A549 (cell line): ENCODE data around the gene ZNF664. TPM values are rescaled to one million over a fixed set of nuclear protein-coding genes. Genes with fewer than 3 reads are reported as not detected.

ENCODE experiments used
- ATAC-seq, 2 experiments: fragments of 200-7000 bp in 1 of 2; fragments of >200 bp in 1 of 2; cut with Nextera tagmentation in 1 of 2; cut with Tn5 transposase in 1 of 2; 3 replicates each; pipeline versions ENCODE4 v1.8.0 to v1.9.1; 2018 to 2020; ENCODE audit warnings: mild to moderate bottlenecking in 1 of 2, moderate library complexity in 1 of 2
- CTCF ChIA-PET: fragments of 300-600 bp; sonication (Branson Sonifier 250); formaldehyde crosslinking; extraction: SDS; loops from one replicate; lab custom pipeline; 2021; ENCODE audit warnings: antibody characterized with exemption, inconsistent platforms; lab: Yijun Ruan, JAX
- POLR2A ChIA-PET: fragments of 350-600 bp; formaldehyde crosslinking; extraction: SDS; loops from one replicate; lab custom pipeline; 2021; ENCODE audit warnings: antibody characterized with exemption, inconsistent platforms; lab: Yijun Ruan, JAX
- DNase-seq, 2 experiments: peaks; one replicate each; pipeline versions ENCODE4 v3.0.0 to v3.0.0-alpha.2; 2011 to 2016; ENCODE audit warnings: low read depth in 1 of 2, low spot score in 1 of 2
- FAIRE-seq: peaks from 2 replicates; lab custom pipeline; 2011; peaks lifted over from hg19 to GRCh38; lab: Jason Lieb, UNC
- H3K27ac ChIP-seq, 2 experiments: fragments of >200 bp; sonication (Bioruptor Twin); formaldehyde crosslinking; 3 replicates each; pipeline ENCODE4 v1.5.1; 2016 to 2017
- H3K4me1 ChIP-seq: fragments of >200 bp; sonication (Bioruptor Twin); formaldehyde crosslinking; 3 replicates; pipeline ENCODE4 v1.6.1; 2016
- H3K4me2 ChIP-seq: fragments of >200 bp; sonication (Bioruptor Twin); formaldehyde crosslinking; 3 replicates; pipeline ENCODE4 v1.6.1; 2016
- H3K4me3 ChIP-seq: fragments of >200 bp; sonication (Bioruptor Twin); formaldehyde crosslinking; 3 replicates; pipeline ENCODE4 v1.5.1; 2016
- H3K9me3 ChIP-seq: fragments of >200 bp; sonication (Bioruptor Twin); formaldehyde crosslinking; 3 replicates; pipeline ENCODE4 v1.6.1; 2016
- ATOH8 ChIP-seq: fragments of 250-450 bp; sonication (Bioruptor Pico); IDR thresholded peaks from 2 replicates; pipeline ENCODE4 v1.5.0; 2020; ENCODE audit warnings: low read depth, mild to moderate bottlenecking, moderate library complexity
- BCL3 ChIP-seq: fragments of >200 bp; sonication (Bioruptor Twin); formaldehyde crosslinking; IDR thresholded peaks from 3 replicates; pipeline ENCODE4 v1.6.1; 2016
- BHLHE40 ChIP-seq: IDR thresholded peaks from 2 replicates; pipeline ENCODE4 v1.6.1; 2012; ENCODE audit warnings: low read depth, low read length, inconsistent platforms
- CBX8 ChIP-seq: fragments of 200-600 bp; sonication (generic); IDR thresholded peaks from 2 replicates; pipeline ENCODE4 v1.6.1; 2016
- CEBPB ChIP-seq, 2 experiments: fragments of >200 bp in 1 of 2; sonication (Bioruptor Twin) in 1 of 2; formaldehyde crosslinking in 1 of 2; IDR thresholded peaks; 2 replicates each; pipeline ENCODE4 v1.6.1; 2012 to 2016
- E2F6 ChIP-seq: IDR thresholded peaks from 2 replicates; pipeline ENCODE4 v1.6.1; 2012; ENCODE audit warnings: low read depth, borderline replicate concordance
- EHMT2 ChIP-seq: fragments of 200-600 bp; sonication (generic); IDR thresholded peaks from 2 replicates; pipeline ENCODE4 v1.6.1; 2016; ENCODE audit warnings: antibody characterized with exemption, low read depth, mild to moderate bottlenecking, moderate library complexity
- FOXS1 ChIP-seq: fragments of 250-450 bp; sonication (Bioruptor Pico); IDR thresholded peaks from 2 replicates; pipeline ENCODE4 v1.5.0; 2020; ENCODE audit warnings: mild to moderate bottlenecking, moderate library complexity
- GATA3 ChIP-seq: IDR thresholded peaks from 2 replicates; pipeline ENCODE4 v1.6.1; 2012; ENCODE audit warnings: borderline replicate concordance
- HDAC2 ChIP-seq: fragments of 200-600 bp; sonication (generic); IDR thresholded peaks from 2 replicates; pipeline ENCODE4 v1.6.1; 2016
- HES2 ChIP-seq: fragments of >200 bp; sonication (Bioruptor Twin); formaldehyde crosslinking; IDR thresholded peaks from 2 replicates; pipeline ENCODE4 v1.6.1; 2016
- HEYL ChIP-seq: fragments of 250-450 bp; sonication (Bioruptor Pico); IDR thresholded peaks from 2 replicates; pipeline ENCODE4 v1.8.0; 2021; ENCODE audit warnings: mild to moderate bottlenecking, moderate library complexity
- HOXA7 ChIP-seq: fragments of 250-450 bp; sonication (Bioruptor Pico); IDR thresholded peaks from 2 replicates; pipeline ENCODE4 v1.5.0; 2020; ENCODE audit warnings: mild to moderate bottlenecking, moderate library complexity
- HOXB13 ChIP-seq: fragments of 250-450 bp; sonication (Bioruptor Pico); IDR thresholded peaks from 2 replicates; pipeline ENCODE4 v1.5.0; 2020; ENCODE audit warnings: low read depth, mild to moderate bottlenecking, moderate library complexity
- HOXB5 ChIP-seq: fragments of 250-450 bp; sonication (Bioruptor Pico); IDR thresholded peaks from 2 replicates; pipeline ENCODE4 v1.5.0; 2020; ENCODE audit warnings: mild to moderate bottlenecking, moderate library complexity
- JUN ChIP-seq, 2 experiments: fragments of >200 bp; sonication (Bioruptor Twin); formaldehyde crosslinking; IDR thresholded peaks; 2 replicates in 1 of 2; 3 replicates in 1 of 2; pipeline ENCODE4 v1.6.1; 2016 to 2017
- KDM1A ChIP-seq: fragments of 200-600 bp; sonication (generic); IDR thresholded peaks from 2 replicates; pipeline ENCODE4 v1.6.1; 2016; ENCODE audit warnings: low read depth, mild to moderate bottlenecking
- MAFK ChIP-seq: fragments of 450-650 bp; IDR thresholded peaks from 2 replicates; pipeline ENCODE4 v1.6.1; 2014; ENCODE audit not compliant: partially characterized antibody
- MAX ChIP-seq: IDR thresholded peaks from 2 replicates; pipeline ENCODE4 v1.6.1; 2012
- MYC ChIP-seq: IDR thresholded peaks from 2 replicates; pipeline ENCODE4 v1.6.1; 2012; ENCODE audit warnings: mild to moderate bottlenecking, inconsistent platforms, low read length, improper control_type of control experiment, borderline replicate concordance
- NFE2L2 ChIP-seq: fragments of 150-350 bp; conservative IDR thresholded peaks from 2 replicates; pipeline ENCODE4 v1.6.1; 2014; ENCODE audit warnings: low read length
- NPAS2 ChIP-seq: fragments of 250-450 bp; sonication (Bioruptor Pico); IDR thresholded peaks from 2 replicates; pipeline ENCODE4 v1.8.0; 2022; ENCODE audit warnings: mild to moderate bottlenecking, moderate library complexity, borderline replicate concordance
- NR3C1 ChIP-seq: fragments of >200 bp; sonication (Bioruptor Twin); formaldehyde crosslinking; IDR thresholded peaks from 3 replicates; pipeline ENCODE4 v1.6.1; 2017
- PBX3 ChIP-seq: IDR thresholded peaks from 2 replicates; pipeline ENCODE4 v1.6.1; 2012
- PHF8 ChIP-seq: fragments of 200-600 bp; sonication (generic); IDR thresholded peaks from 2 replicates; pipeline ENCODE4 v1.6.1; 2016; ENCODE audit warnings: low read depth, mild to moderate bottlenecking, antibody characterized with exemption, moderate library complexity, borderline replicate concordance
- POLR2A ChIP-seq: IDR thresholded peaks from 2 replicates; pipeline ENCODE4 v1.6.1; 2012; ENCODE audit warnings: mild to moderate bottlenecking, low read length
- RCOR1 ChIP-seq: fragments of 150-350 bp; IDR thresholded peaks from 2 replicates; pipeline ENCODE4 v1.6.1; 2014; ENCODE audit warnings: antibody characterized with exemption, low read length, low read depth
- REST ChIP-seq: fragments of 200-600 bp; sonication (generic); IDR thresholded peaks from 2 replicates; pipeline ENCODE4 v1.6.1; 2016; ENCODE audit warnings: antibody characterized with exemption, mild to moderate bottlenecking, moderate library complexity
- SREBF2 ChIP-seq: fragments of 450-650 bp; IDR thresholded peaks from 2 replicates; pipeline ENCODE4 v1.6.1; 2014; ENCODE audit warnings: mild to moderate bottlenecking, moderate library complexity
- TFCP2L1 ChIP-seq: fragments of 250-450 bp; sonication (Bioruptor Pico); IDR thresholded peaks from 2 replicates; pipeline ENCODE4 v1.5.0; 2021; ENCODE audit warnings: mild to moderate bottlenecking
- TP53 ChIP-seq: fragments of 250-450 bp; sonication (Bioruptor Pico); IDR thresholded peaks from 2 replicates; pipeline ENCODE4 v1.5.0; 2021; ENCODE audit warnings: mild to moderate bottlenecking, moderate library complexity
- USF2 ChIP-seq: fragments of 450-650 bp; IDR thresholded peaks from 2 replicates; pipeline ENCODE4 v1.6.1; 2014; ENCODE audit warnings: antibody characterized with exemption
- WGBS: methylation state at CpG from one replicate; pipeline ENCODE4 v1.1.6; 2017; ENCODE audit errors: missing lambda C conversion rate; 5-methylcytosine and 5-hydroxymethylcytosine counted together
- polyA minus RNA-seq: library from RNA; depleted of rRNA, polyadenylated mRNA; stranded (reverse); fragments of >200 nt; gene quantifications from 2 replicates; pipeline ENCODE4 v1.2.3, GENCODE V29; 2011; rRNA and poly(A)+ RNA removed
- polyA plus RNA-seq, 4 experiments: library from polyadenylated mRNA; depleted of rRNA in 3 of 4; stranded (reverse); fragments of >200 nt; fragmentation: RNase III in 1 of 4; extraction: RNeasy Plus Mini Kit Qiagen cat#74134 plus additional on column Dnase treatment in 1 of 4; gene quantifications; 2 replicates in 3 of 4; 3 replicates in 1 of 4; pipeline ENCODE4 v1.2.3, GENCODE V29; 2011 to 2017

The ZNF664 gene
- polyA plus RNA-seq (2011; rRNA removed) = 106 and 112 TPM in 2 replicates
- polyA plus RNA-seq (2012; cell fraction: cytosol; rRNA removed) = 27.3 and 34.3 TPM in 2 replicates
- 12.6 and 19.6 TPM in 2 replicates for polyA plus RNA-seq (2012; cell fraction: nucleus; rRNA removed)
- 84.2 to 88.3 TPM (median 84.9 TPM) in 3 replicates for polyA plus RNA-seq (2017; fragmentation: RNase III; extraction: RNeasy Plus Mini Kit Qiagen cat#74134 plus additional on column Dnase treatment)
- polyA minus RNA-seq = 49.8 and 54.4 TPM in 2 replicates

- ChIA-PET CTCF (no interaction called here), POLR2A (interaction anchor here (0.5 to 1.7 kb wide), 10 partner anchors 10 to 796 kb away, joined by 3 to 5 read pairs (median 3); partner anchors contain the start of gene ATP6V0A2)
- H3K27ac ChIP-seq = peak within 1 kb of the TSS; percentile 89 to 96
- peak within 1 kb of the TSS; percentile 97 for H3K4me2 ChIP-seq
- H3K9me3 ChIP-seq = no peaks in the 10 kb centered on the region
- peak within 1 kb of the TSS; percentile 83 for H3K4me3 ChIP-seq
- DNase-seq (peak; percentile 94 to 96), FAIRE-seq (no peak), ATAC-seq (peak; percentile 82 to 85)
- H3K4me1 ChIP-seq = peaks cover 39% of the 10 kb centered on the region
- 0% methylated on average over 6 of the region's 138 CpGs for WGBS
- TF ChIP-seq PHF8 = no peak
- TF ChIP-seq USF2 = no peak
- no peak for TF ChIP-seq KDM1A
- TF ChIP-seq POLR2A = peak; percentile 90
- no peak for TF ChIP-seq NPAS2 (CRISPR knock-in tag)
- no peak for TF ChIP-seq PBX3
- no peak for TF ChIP-seq HOXA7
- TF ChIP-seq HOXB5 (CRISPR knock-in tag) = no peak
- peak; percentile 46; the same call in 2 of the 3 replicates for TF ChIP-seq BCL3
- TF ChIP-seq HOXB13 = no peak
- TF ChIP-seq BHLHE40 = no peak
- peak; percentile 51 to 77; a peak in 3 of 5 replicates for TF ChIP-seq JUN (IDR thresholded peaks at IDR 0.05)
- no peak for TF ChIP-seq CEBPB (IDR thresholded peaks at IDR 0.05)
- no peak for TF ChIP-seq SREBF2
- no peak for TF ChIP-seq TFCP2L1
- no peak for TF ChIP-seq CBX8
- no peak; the same call in 1 of the 2 replicates for TF ChIP-seq MYC
- no peak for TF ChIP-seq HES2
- TF ChIP-seq TP53 (CRISPR knock-in tag) = no peak
- TF ChIP-seq RCOR1 = no peak
- TF ChIP-seq MAX = peak; percentile 7; the same call in 1 of the 2 replicates
- no peak for TF ChIP-seq E2F6
- TF ChIP-seq EHMT2 = no peak
- no peak for TF ChIP-seq GATA3
- TF ChIP-seq HEYL = no peak
- no peak for TF ChIP-seq FOXS1 (CRISPR knock-in tag)
- TF ChIP-seq HDAC2 = no peak
- no peak for TF ChIP-seq MAFK
- no peak for TF ChIP-seq REST
- no peak for TF ChIP-seq NR3C1
- TF ChIP-seq NFE2L2 = no peak
- TF ChIP-seq ATOH8 (CRISPR knock-in tag) = no peak
Observed at GRCh38 chr12:123972457-123973401, at the start of gene ZNF664, which contains the start of gene CCDC92. TSS of gene ZNF664 (plus strand) at chr12:123973215. CDS start at chr12:124012145, 38,930 bp downstream. TSS of gene CCDC92 (minus strand) at chr12:123972831. CDS start at chr12:123944305, 28,526 bp downstream.
